Neural cell (in vitro differentiated cells): ENCODE results near the gene DCAF11. TPM values are rescaled to one million over a fixed set of nuclear protein-coding genes. Genes with fewer than 3 reads are reported as not detected.

ENCODE experiments used
- H2AFZ ChIP-seq: fragments of 200-600, 300-800 bp; sonication (generic), shearing (Covaris generic); 2 replicates; pipeline ENCODE4 v1.6.0; 2014; ENCODE audit warnings: low read depth, mild to moderate bottlenecking, antibody characterized with exemption, low read length, moderate library complexity
- H3F3A ChIP-seq: fragments of 200-600 bp; shearing (Covaris generic); 2 replicates; pipeline ENCODE4 v1.6.1; 2016; ENCODE audit warnings: mild to moderate bottlenecking, moderate library complexity, mixed read lengths, antibody characterized with exemption, low read length; ENCODE audit not compliant: insufficient read depth, poor library complexity, severe bottlenecking
- H3K27ac ChIP-seq: fragments of 200-600, 300-800 bp; sonication (generic), shearing (Covaris generic); 2 replicates; pipeline ENCODE4 v1.5.1; 2014; ENCODE audit warnings: mild to moderate bottlenecking, low read length, moderate library complexity
- H3K27me3 ChIP-seq: fragments of 300-800, 200-600 bp; sonication (generic), shearing (Covaris generic); 2 replicates; pipeline ENCODE4 v1.6.0; 2014; ENCODE audit warnings: mild to moderate bottlenecking, low read depth, low read length, moderate library complexity; ENCODE audit not compliant: insufficient read depth
- H3K36me3 ChIP-seq: fragments of 300-800, 200-600 bp; sonication (generic), shearing (Covaris generic); 2 replicates; pipeline ENCODE4 v1.5.1; 2014; ENCODE audit warnings: mild to moderate bottlenecking, antibody characterized with exemption, low read length, moderate library complexity; ENCODE audit not compliant: insufficient read depth
- H3K4me2 ChIP-seq: fragments of 300-800, 200-600 bp; sonication (generic), shearing (Covaris generic); 2 replicates; pipeline ENCODE4 v1.6.0; 2014; ENCODE audit warnings: mild to moderate bottlenecking, low read length
- H3K4me3 ChIP-seq: fragments of 300-800, 200-600 bp; sonication (generic), shearing (Covaris generic); 2 replicates; pipeline ENCODE4 v1.5.1; 2014; ENCODE audit warnings: mild to moderate bottlenecking, low read length, moderate library complexity
- H3K79me2 ChIP-seq: fragments of 200-600 bp; shearing (Covaris generic); replicated peaks from 2 replicates; pipeline ENCODE4 v1.6.0; 2014; ENCODE audit warnings: mild to moderate bottlenecking, low read length, moderate library complexity; ENCODE audit not compliant: insufficient read depth
- H3K9ac ChIP-seq: fragments of 300-800, 200-600 bp; sonication (generic), shearing (Covaris generic); 2 replicates; pipeline ENCODE4 v1.6.1; 2016; ENCODE audit warnings: mild to moderate bottlenecking, low read length, mixed read lengths
- H3K9me2 ChIP-seq: fragments of 200-600 bp; shearing (Covaris generic); 2 replicates; pipeline ENCODE4 v1.6.1; 2016; ENCODE audit warnings: mild to moderate bottlenecking, low read length, mixed read lengths; ENCODE audit not compliant: insufficient read depth
- H3K9me3 ChIP-seq: fragments of 200-600, 300-800 bp; sonication (generic), shearing (Covaris generic); 2 replicates; pipeline ENCODE4 v1.6.1; 2016; ENCODE audit warnings: mild to moderate bottlenecking, mixed run types, low read length, moderate library complexity, mixed read lengths
- H4K20me1 ChIP-seq: fragments of 200-600 bp; shearing (Covaris generic); 2 replicates; pipeline ENCODE4 v1.6.1; 2016; ENCODE audit warnings: mild to moderate bottlenecking, mixed run types; ENCODE audit not compliant: insufficient read depth
- CTCF ChIP-seq: fragments of 450-650 bp; IDR thresholded peaks from 2 replicates; pipeline ENCODE4 v1.5.1; 2014; ENCODE audit warnings: antibody characterized with exemption, mild to moderate bottlenecking, moderate library complexity; ENCODE audit not compliant: poor library complexity, severe bottlenecking
- EP300 ChIP-seq: fragments of 450-650 bp; conservative IDR thresholded peaks from 2 replicates; pipeline ENCODE4 v1.6.1; 2014; ENCODE audit warnings: antibody characterized with exemption, mild to moderate bottlenecking, moderate library complexity; ENCODE audit not compliant: poor library complexity, severe bottlenecking
- EZH2 ChIP-seq: fragments of 200-600, 300-800 bp; shearing (Covaris generic), sonication (generic); IDR thresholded peaks from 2 replicates; pipeline ENCODE4 v1.6.1; 2014; ENCODE audit warnings: antibody characterized with exemption, low read length, borderline replicate concordance, mild to moderate bottlenecking; ENCODE audit not compliant: insufficient read depth, poor library complexity, severe bottlenecking
- MXI1 ChIP-seq: fragments of 450-650 bp; conservative IDR thresholded peaks from 2 replicates; pipeline ENCODE4 v1.6.1; 2014; ENCODE audit warnings: antibody characterized with exemption, mild to moderate bottlenecking; ENCODE audit not compliant: poor library complexity, severe bottlenecking
- POLR2AphosphoS5 ChIP-seq: IDR thresholded peaks from 2 replicates; pipeline ENCODE4 v1.6.1; 2012
- RAD21 ChIP-seq: fragments of 450-650 bp; conservative IDR thresholded peaks from 2 replicates; pipeline ENCODE4 v1.6.1; 2014; ENCODE audit warnings: antibody characterized with exemption, mild to moderate bottlenecking, moderate library complexity
- REST ChIP-seq: IDR thresholded peaks from 2 replicates; pipeline ENCODE4 v1.6.1; 2012; ENCODE audit warnings: borderline replicate concordance
- SMC3 ChIP-seq: fragments of 450-650 bp; conservative IDR thresholded peaks from 2 replicates; pipeline ENCODE4 v1.6.1; 2014; ENCODE audit warnings: antibody characterized with exemption, mild to moderate bottlenecking, moderate library complexity; ENCODE audit not compliant: poor library complexity
- TAF1 ChIP-seq: IDR thresholded peaks from 2 replicates; pipeline ENCODE4 v1.6.1; 2012; ENCODE audit warnings: low read depth
- polyA plus RNA-seq: library from polyadenylated mRNA; depleted of rRNA; stranded (reverse); fragments of >200 nt; gene quantifications from 2 replicates; pipeline ENCODE4 v1.2.3, GENCODE V29; 2014

DCAF11 gene
- polyA plus RNA-seq, 1 donor from 2014 or later = 74.5 TPM

- H3K4me3 ChIP-seq = no peak overlapping the region
- H4K20me1 ChIP-seq = no peaks in the 10 kb centered on the region
- H3K9ac ChIP-seq = no peak overlapping the region
- no peaks in the 10 kb centered on the region for H3F3A ChIP-seq
- no peak overlapping the region for H2AFZ ChIP-seq
- no peak overlapping the region for H3K27ac ChIP-seq
- H3K4me2 ChIP-seq = no peak overlapping the region
- no peaks in the 10 kb centered on the region for H3K9me3 ChIP-seq
- H3K9me2 ChIP-seq = no peaks in the 10 kb centered on the region
- TF ChIP-seq SMC3 (no peak), RAD21 (no peak), EP300 (no peak), TAF1 (no peak), CTCF (no peak), EZH2 (no peak), POLR2AphosphoS5 (no peak), REST (no peak), MXI1 (no peak)
- H3K79me2 ChIP-seq = no peaks in the 10 kb centered on the region
- H3K36me3 ChIP-seq = no peaks in the 10 kb centered on the region
- H3K27me3 ChIP-seq = no peaks in the 10 kb centered on the region
Measured at GRCh38 chr14:24072881-24073877, 41.4 kb upstream of the DCAF11 start.

GRCh38 chr14:24074625-24075484, 39.7 kb upstream of the DCAF11 start:
- Histone ChIP-seq H3K9me2 (no peaks in the 10 kb centered on the region), H3K4me3 (no peak overlapping the region), H2AFZ (no peak overlapping the region), H3K9ac (no peak overlapping the region), H3K4me2 (no peak overlapping the region), H3K36me3 (no peaks in the 10 kb centered on the region), H3F3A (peaks cover 3% of the 10 kb centered on the region), H3K79me2 (no peaks in the 10 kb centered on the region), H3K27me3 (no peaks in the 10 kb centered on the region), H3K27ac (no peak overlapping the region), H3K9me3 (no peaks in the 10 kb centered on the region), H4K20me1 (no peaks in the 10 kb centered on the region)
- TF ChIP-seq TAF1 = no peak
- TF ChIP-seq POLR2AphosphoS5 = no peak
- TF ChIP-seq EP300 = no peak
- no peak for TF ChIP-seq MXI1
- TF ChIP-seq REST = no peak
- TF ChIP-seq CTCF = no peak
- TF ChIP-seq EZH2 = no peak
- no peak for TF ChIP-seq SMC3
- TF ChIP-seq RAD21 = no peak
